Mesenchymal stem cell (in vitro differentiated cells and primary cell): ENCODE results near the gene GRAP.
"Not testable (repeated sequence)": the region's sequence is repeated elsewhere in the genome, so short reads cannot be mapped to it uniquely, and the experiment has no call there.

Experiments
- DNase-seq: peaks from one replicate; pipeline ENCODE4 v3.0.0-alpha.2; 2013
- H2AFZ ChIP-seq: one replicate; pipeline ENCODE4 v1.6.1; 2013; ENCODE audit warnings: low read depth, mild to moderate bottlenecking, control low read depth, inconsistent platforms, low read length, moderate library complexity
- H2AK5ac ChIP-seq: 2 replicates; pipeline ENCODE4 v1.6.1; 2013; ENCODE audit warnings: low read length, moderate library complexity, mild to moderate bottlenecking, inconsistent platforms; ENCODE audit not compliant: severe bottlenecking
- H2BK120ac ChIP-seq: one replicate; pipeline ENCODE4 v1.6.1; 2013; ENCODE audit warnings: low read depth, mild to moderate bottlenecking, inconsistent platforms, low read length, moderate library complexity
- H2BK12ac ChIP-seq, 2 experiments: one replicate each; pipeline ENCODE4 v1.6.1; 2013; ENCODE audit warnings: inconsistent platforms in 2 of 2, low read length in 2 of 2, mild to moderate bottlenecking in 2 of 2, moderate library complexity in 2 of 2, control low read depth in 1 of 2
- H2BK15ac ChIP-seq: one replicate; pipeline ENCODE4 v1.6.1; 2013; ENCODE audit warnings: mild to moderate bottlenecking, low read depth, inconsistent platforms; ENCODE audit not compliant: poor library complexity, severe bottlenecking
- H2BK5ac ChIP-seq: 2 replicates; pipeline ENCODE4 v1.6.1; 2013; ENCODE audit warnings: low read depth, mild to moderate bottlenecking, low read length, control low read depth, inconsistent platforms; ENCODE audit not compliant: poor library complexity, severe bottlenecking
- H3K14ac ChIP-seq, 2 experiments: one replicate each; pipeline ENCODE4 v1.6.1; 2013; ENCODE audit warnings: inconsistent platforms in 2 of 2, low read length in 2 of 2, control low read depth in 1 of 2, mild to moderate bottlenecking in 1 of 2, moderate library complexity in 1 of 2
- H3K18ac ChIP-seq, 2 experiments: one replicate each; pipeline ENCODE4 v1.6.1; 2013; ENCODE audit warnings: inconsistent platforms in 2 of 2, low read length in 2 of 2, control low read depth in 1 of 2, low read depth in 1 of 2, mild to moderate bottlenecking in 1 of 2
- H3K23ac ChIP-seq, 2 experiments: one replicate each; pipeline ENCODE4 v1.6.1; 2013; ENCODE audit warnings: inconsistent platforms in 2 of 2, low read length in 2 of 2, mild to moderate bottlenecking in 2 of 2, moderate library complexity in 2 of 2, control low read depth in 1 of 2
- H3K27ac ChIP-seq: 2 replicates; pipeline ENCODE4 v1.5.1; 2013; ENCODE audit warnings: mild to moderate bottlenecking, moderate library complexity, low read length, control low read depth, inconsistent platforms; ENCODE audit not compliant: poor library complexity, severe bottlenecking
- H3K27me3 ChIP-seq, 2 experiments: 2 replicates each; pipeline versions ENCODE4 v1.6.1 to v1.7.0; 2013; ENCODE audit warnings: low read length in 2 of 2, mild to moderate bottlenecking in 2 of 2, moderate library complexity in 2 of 2, control low read depth in 1 of 2, inconsistent platforms in 1 of 2; ENCODE audit not compliant: control insufficient read depth in 1 of 2, insufficient read depth in 1 of 2
- H3K36me3 ChIP-seq, 2 experiments: 2 replicates each; pipeline versions ENCODE4 v1.6.1 to v1.7.0; 2013; ENCODE audit warnings: low read length in 2 of 2, control low read depth in 1 of 2, inconsistent platforms in 1 of 2, low read depth in 1 of 2, mild to moderate bottlenecking in 1 of 2; ENCODE audit not compliant: insufficient read depth in 2 of 2, control insufficient read depth in 1 of 2
- H3K4ac ChIP-seq, 2 experiments: one replicate each; pipeline ENCODE4 v1.6.1; 2013; ENCODE audit warnings: inconsistent platforms in 2 of 2, low read length in 2 of 2, mild to moderate bottlenecking in 2 of 2, moderate library complexity in 2 of 2, control low read depth in 1 of 2, low read depth in 1 of 2
- H3K4me1 ChIP-seq: 2 replicates; pipeline ENCODE4 v1.6.1; 2013; ENCODE audit warnings: low read depth, low read length, control low read depth; ENCODE audit not compliant: control insufficient read depth, insufficient read depth
- H3K4me2 ChIP-seq: 2 replicates; pipeline ENCODE4 v1.6.1; 2013; ENCODE audit warnings: low read length, mild to moderate bottlenecking, inconsistent platforms; ENCODE audit not compliant: poor library complexity, severe bottlenecking
- H3K4me3 ChIP-seq, 2 experiments: 2 replicates each; pipeline versions ENCODE4 v1.5.1 to v1.7.0; 2013; ENCODE audit warnings: low read length in 2 of 2, mild to moderate bottlenecking in 2 of 2, control low read depth in 1 of 2, low read depth in 1 of 2; ENCODE audit not compliant: insufficient read depth in 1 of 2
- H3K79me1 ChIP-seq: replicated peaks from 2 replicates; pipeline ENCODE4 v1.6.1; 2013; ENCODE audit warnings: mild to moderate bottlenecking, control low read depth, low read length, inconsistent platforms; ENCODE audit not compliant: poor library complexity, severe bottlenecking
- H3K9ac ChIP-seq: 2 replicates; pipeline ENCODE4 v1.7.0; 2013; ENCODE audit warnings: mild to moderate bottlenecking, low read length, moderate library complexity
- H3K9me3 ChIP-seq: 2 replicates; pipeline ENCODE4 v1.7.0; 2013; ENCODE audit warnings: mild to moderate bottlenecking, low read length; ENCODE audit not compliant: control insufficient read depth
- H4K8ac ChIP-seq: one replicate; pipeline ENCODE4 v1.6.1; 2013; ENCODE audit warnings: inconsistent platforms, mild to moderate bottlenecking, low read length, moderate library complexity
- H4K91ac ChIP-seq: one replicate; pipeline ENCODE4 v1.6.1; 2013; ENCODE audit warnings: mild to moderate bottlenecking, low read length, inconsistent platforms
- WGBS: methylation state at CpG from one replicate; pipeline ENCODE4 v1.1.7; 2013; ENCODE audit warnings: mixed read lengths; 5-methylcytosine and 5-hydroxymethylcytosine counted together

The GRAP gene

DNA sequence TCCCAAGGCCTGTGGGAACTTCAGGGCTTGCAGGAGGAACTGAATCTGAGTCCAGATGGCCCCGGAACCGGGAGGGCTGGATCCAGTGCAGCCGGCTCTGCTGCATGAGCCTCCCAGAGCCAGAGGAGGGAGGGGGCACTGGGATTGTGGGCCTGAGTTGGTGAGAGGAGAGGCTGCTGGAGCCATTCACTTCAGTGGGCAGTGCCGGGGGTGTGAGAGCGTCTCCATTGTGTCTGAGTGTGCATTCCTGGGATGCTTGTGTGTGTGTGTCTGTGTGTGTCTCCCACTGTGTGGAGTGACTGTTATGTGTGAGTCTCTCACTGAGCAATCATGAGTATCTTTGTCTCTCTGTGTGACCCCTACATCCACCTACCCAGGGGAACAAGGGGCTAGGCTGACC lies 17.0 kb downstream of the GRAP start:
- H2BK12ac ChIP-seq, H2AFZ ChIP-seq, H3K27ac ChIP-seq, H3K4ac ChIP-seq, H4K91ac ChIP-seq, H3K4me2 ChIP-seq, H3K14ac ChIP-seq, H3K23ac ChIP-seq, H3K4me3 ChIP-seq, H3K9ac ChIP-seq, H4K8ac ChIP-seq, DNase-seq, H2BK120ac ChIP-seq, H3K4me1 ChIP-seq, H2BK5ac ChIP-seq, H2AK5ac ChIP-seq, H3K9me3 ChIP-seq, H3K18ac ChIP-seq, H3K36me3 ChIP-seq, H3K79me1 ChIP-seq, H3K27me3 ChIP-seq, H2BK15ac ChIP-seq: not testable (repeated sequence)
- no CpG with 5 or more reads among the region's 5 CpGs for WGBS

DNA sequence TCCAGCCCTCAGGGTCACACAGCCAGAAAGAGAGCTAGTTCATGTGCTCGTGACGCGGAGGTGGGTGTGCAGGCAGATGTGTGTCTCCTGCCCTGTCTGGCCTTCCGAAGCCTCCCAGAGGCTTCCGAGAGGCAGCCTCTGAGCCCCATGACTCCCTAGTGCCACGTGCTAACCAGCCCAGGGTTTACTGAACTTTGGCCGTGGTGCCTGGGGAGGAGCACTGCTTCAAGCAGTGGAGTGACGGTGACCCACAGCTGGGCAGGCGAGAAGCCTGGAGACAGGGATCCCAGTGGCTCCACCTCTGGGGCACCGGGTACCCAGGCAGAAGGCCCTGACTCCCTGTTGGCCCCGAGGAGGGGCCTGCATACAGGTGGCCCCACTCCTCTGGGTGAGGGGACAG lies 18.1 kb downstream of the GRAP start:
- not testable (repeated sequence) for H2BK120ac ChIP-seq, DNase-seq, H3K4me3 ChIP-seq, H2AFZ ChIP-seq, H2BK12ac ChIP-seq, H3K14ac ChIP-seq, H4K91ac ChIP-seq, H2AK5ac ChIP-seq, H3K27ac ChIP-seq, H3K9me3 ChIP-seq, H3K4me1 ChIP-seq, H2BK5ac ChIP-seq, H2BK15ac ChIP-seq, H3K9ac ChIP-seq, H3K36me3 ChIP-seq, H3K79me1 ChIP-seq, H3K4ac ChIP-seq, H3K4me2 ChIP-seq, H3K18ac ChIP-seq, H3K27me3 ChIP-seq, H3K23ac ChIP-seq, H4K8ac ChIP-seq
- WGBS: no CpG with 5 or more reads among the region's 11 CpGs

DNA sequence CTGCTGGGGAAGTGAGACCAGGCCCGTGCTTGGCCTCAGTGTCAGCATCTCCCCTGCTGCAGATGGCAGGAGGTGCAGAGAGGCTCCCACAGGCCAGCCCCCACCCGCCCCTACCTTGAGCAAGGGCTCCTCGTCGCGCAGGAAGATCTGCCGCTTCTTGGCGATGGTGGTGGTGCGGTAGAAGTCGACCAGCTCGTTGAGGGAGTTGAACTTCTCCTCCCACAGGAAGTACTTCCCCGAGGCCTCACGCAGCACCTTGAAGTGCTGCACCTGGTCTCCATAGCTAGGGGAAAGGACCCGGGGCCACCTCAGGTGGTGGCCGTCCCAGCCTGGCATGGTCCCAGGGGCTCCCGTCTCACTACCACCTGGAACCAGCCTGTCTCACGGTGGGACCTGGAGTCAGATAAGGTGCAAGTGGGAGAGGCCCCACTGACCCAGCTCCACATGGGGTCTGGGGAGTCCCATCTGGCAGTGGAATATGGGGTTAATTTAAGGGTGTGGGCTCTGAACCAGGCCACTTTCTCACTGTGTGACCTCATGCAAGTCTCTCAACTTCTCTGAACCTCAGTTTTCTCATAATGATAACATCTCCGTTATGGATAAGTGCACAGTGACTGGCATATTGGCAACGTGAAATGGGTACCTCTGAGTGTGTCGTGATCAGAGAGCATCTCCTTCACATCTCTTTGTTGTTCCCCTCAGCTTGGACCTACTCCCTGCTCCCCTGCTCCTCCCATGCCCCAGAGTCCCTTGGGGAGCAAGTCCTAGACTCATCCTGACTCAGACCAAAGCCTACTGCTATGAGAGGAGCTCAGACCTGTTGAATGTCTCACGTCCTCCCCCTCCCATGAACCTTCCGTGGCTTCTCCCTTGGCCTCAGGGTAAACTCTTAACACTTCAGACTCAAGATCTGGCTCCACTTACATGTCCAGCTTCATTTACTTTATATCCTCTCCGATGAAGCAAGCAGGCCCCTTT lies 22.4 kb downstream of the GRAP start:
- H3K4me2 ChIP-seq: no peak overlapping the region
- no peaks in the 10 kb centered on the region for H3K9me3 ChIP-seq
- H2AFZ ChIP-seq: no peak overlapping the region
- no peak overlapping the region for H2BK12ac ChIP-seq
- H3K36me3 ChIP-seq: no peaks in the 10 kb centered on the region
- no peak overlapping the region for H3K14ac ChIP-seq
- no peak overlapping the region for H4K8ac ChIP-seq
- no peak overlapping the region for H2AK5ac ChIP-seq
- no peak overlapping the region for H4K91ac ChIP-seq
- no peak overlapping the region for H3K18ac ChIP-seq
- H2BK5ac ChIP-seq: no peak overlapping the region
- no peaks in the 10 kb centered on the region for H3K4me1 ChIP-seq
- no peak overlapping the region for H2BK15ac ChIP-seq
- no peak overlapping the region for H2BK120ac ChIP-seq
- no peaks in the 10 kb centered on the region for H3K79me1 ChIP-seq
- H3K27me3 ChIP-seq: peaks cover 0 to 9% of the 10 kb centered on the region in 2 experiments
- no peak overlapping the region for H3K4me3 ChIP-seq
- 87% methylated on average over 22 of the region's 22 CpGs for WGBS
- no peak overlapping the region for H3K23ac ChIP-seq
- DNase-seq: no peak
- no peak overlapping the region for H3K27ac ChIP-seq
- H3K9ac ChIP-seq: no peak overlapping the region
- H3K4ac ChIP-seq: no peak overlapping the region

DNA sequence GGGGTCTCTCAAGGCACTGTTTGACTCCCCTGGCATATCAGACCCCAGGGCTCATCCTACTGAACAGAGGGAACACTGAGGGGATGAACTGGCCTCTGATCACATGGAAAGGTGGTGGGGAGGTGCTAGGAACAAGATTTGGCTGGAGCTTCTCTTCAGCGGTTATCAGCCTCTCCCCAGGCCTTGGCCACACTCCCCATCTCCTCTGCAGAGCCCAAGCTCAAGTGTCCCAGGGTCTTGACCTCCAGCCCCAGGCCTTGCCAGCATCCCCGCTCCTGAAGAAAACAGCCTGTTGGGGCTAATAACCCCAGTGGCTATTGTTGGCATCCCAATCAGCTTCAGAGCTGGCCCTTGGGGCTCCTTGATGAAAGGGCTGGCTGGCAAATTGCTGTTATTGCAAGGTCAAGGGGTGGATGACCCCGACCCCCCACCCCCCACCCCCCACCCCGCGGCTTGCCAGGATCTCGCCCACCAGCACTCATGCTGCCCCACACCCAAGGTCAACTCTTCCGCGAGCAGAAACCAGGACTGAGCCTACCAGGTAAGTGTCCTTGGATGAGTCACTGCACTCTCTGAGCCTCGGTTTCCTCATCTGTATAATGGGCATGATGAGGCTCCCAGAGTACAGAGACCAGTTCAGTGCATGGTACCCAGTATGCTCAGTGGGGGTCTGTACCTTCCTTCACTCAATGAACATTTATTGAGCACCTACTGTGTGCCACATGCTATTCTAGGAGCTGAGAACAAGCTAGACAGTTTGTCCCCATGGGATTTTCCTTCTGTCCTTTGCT lies 23.4 kb downstream of the GRAP start:
- H2AK5ac ChIP-seq: no peak overlapping the region
- DNase-seq: no peak
- no peaks in the 10 kb centered on the region for H3K4me1 ChIP-seq
- H3K9me3 ChIP-seq: no peaks in the 10 kb centered on the region
- H3K4me3 ChIP-seq: no peak overlapping the region
- H3K27ac ChIP-seq: no peak overlapping the region
- H2BK15ac ChIP-seq: no peak overlapping the region
- no peaks in the 10 kb centered on the region for H3K36me3 ChIP-seq
- H3K18ac ChIP-seq: no peak overlapping the region
- H2BK5ac ChIP-seq: no peak overlapping the region
- no peaks in the 10 kb centered on the region for H3K79me1 ChIP-seq
- 88% methylated on average over 6 of the region's 9 CpGs for WGBS
- no peak overlapping the region for H3K4ac ChIP-seq
- H3K9ac ChIP-seq: no peak overlapping the region
- H3K27me3 ChIP-seq: peaks cover 9 to 19% of the 10 kb centered on the region in 2 experiments
- no peak overlapping the region for H4K91ac ChIP-seq
- H4K8ac ChIP-seq: no peak overlapping the region
- H3K23ac ChIP-seq: peak overlapping the region in 1 of 2 experiments; percentile 89
- H3K14ac ChIP-seq: no peak overlapping the region
- no peak overlapping the region for H3K4me2 ChIP-seq
- no peak overlapping the region for H2AFZ ChIP-seq
- H2BK12ac ChIP-seq: no peak overlapping the region
- H2BK120ac ChIP-seq: no peak overlapping the region
